ENCODE results near the gene MYOF. TPM values are rescaled to one million over a fixed set of nuclear protein-coding genes. Genes with fewer than 3 reads are reported as not detected.
"Not testable (repeated sequence)": the region's sequence is repeated elsewhere in the genome, so short reads cannot be mapped to it uniquely, and the experiment has no call there.

MYOF gene
- total RNA-seq, 2 donors from 2014 or later, result 30.6 to 50.2 TPM

- no peak overlapping the region for H3K4me3 Mint-ChIP-seq
- H3K27me3 Mint-ChIP-seq, result peaks cover 6% of the 10 kb centered on the region
- H3K36me3 Mint-ChIP-seq (ENCODE audit: low read depth), result peaks cover 27% of the 10 kb centered on the region
- H3K9me3 Mint-ChIP-seq, result no peaks in the 10 kb centered on the region
- ATAC-seq (replicated peaks), result no peak
- no peaks in the 10 kb centered on the region for H3K4me1 Mint-ChIP-seq
- H3K27ac Mint-ChIP-seq, result no peak overlapping the region
These were observed 148.0 kb downstream of the MYOF start for GRCh38 chr10:93334181-93334580.

- no peaks in the 10 kb centered on the region for H3K9me3 Mint-ChIP-seq
- H3K4me3 Mint-ChIP-seq, result no peak overlapping the region
- H3K27ac Mint-ChIP-seq, result no peak overlapping the region
- no peak for ATAC-seq (replicated peaks)
- H3K27me3 Mint-ChIP-seq, result peaks cover 2% of the 10 kb centered on the region
- H3K36me3 Mint-ChIP-seq (ENCODE audit: low read depth), result peaks cover 27% of the 10 kb centered on the region
- H3K4me1 Mint-ChIP-seq, result no peaks in the 10 kb centered on the region
These were observed 148.7 kb downstream of the MYOF start for GRCh38 chr10:93333278-93333978.

DNA sequence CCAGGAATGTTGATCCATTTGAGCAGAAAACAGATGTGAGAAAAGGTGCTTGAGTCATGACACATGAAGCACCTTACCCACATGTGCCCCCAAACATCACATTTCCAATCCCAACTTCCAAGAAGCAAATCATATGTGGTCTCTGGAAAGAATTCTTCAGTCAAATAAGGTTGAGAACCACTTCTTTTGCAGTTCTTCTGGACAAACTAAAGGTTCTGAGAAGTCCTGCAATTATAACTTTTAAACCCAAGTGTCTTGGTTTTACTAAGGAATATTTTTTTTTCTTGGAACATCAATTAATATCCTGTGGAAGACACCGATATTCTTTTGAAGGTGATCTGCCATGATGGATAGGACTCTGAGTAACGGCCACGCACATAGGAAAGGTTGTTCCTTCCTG, 151.3 kb downstream of the MYOF start:
- H3K36me3 Mint-ChIP-seq (ENCODE audit: low read depth), result peaks cover 25% of the 10 kb centered on the region
- no peak overlapping the region for H3K4me3 Mint-ChIP-seq
- ATAC-seq (replicated peaks), result no peak
- peaks cover 4% of the 10 kb centered on the region for H3K27me3 Mint-ChIP-seq
- H3K27ac Mint-ChIP-seq, result no peak overlapping the region
- H3K9me3 Mint-ChIP-seq, result no peaks in the 10 kb centered on the region
- H3K4me1 Mint-ChIP-seq, result no peaks in the 10 kb centered on the region

DNA sequence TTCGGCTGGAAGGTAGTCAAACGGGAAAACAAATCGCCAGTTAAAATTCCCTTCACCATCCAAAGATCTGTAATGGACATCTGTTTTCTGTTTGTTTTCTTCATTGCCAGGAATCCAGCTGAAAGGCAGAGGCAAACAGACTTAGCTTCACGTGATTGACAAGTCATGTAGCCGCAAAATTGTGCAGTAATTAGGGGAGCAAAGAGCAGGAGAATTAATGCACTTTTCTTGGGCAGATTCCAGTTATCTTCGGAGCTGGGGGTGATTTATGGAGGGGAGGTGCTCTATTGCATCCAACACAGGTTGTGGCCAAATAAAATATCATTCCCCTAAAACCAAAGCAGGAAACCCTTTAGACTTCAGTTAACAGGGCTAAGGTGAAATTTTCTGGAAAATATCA, 162.2 kb downstream of the MYOF start:
- H3K36me3 Mint-ChIP-seq (ENCODE audit: low read depth), result peaks cover 42% of the 10 kb centered on the region
- H3K4me1 Mint-ChIP-seq, result no peaks in the 10 kb centered on the region
- no peak for ATAC-seq (replicated peaks)
- no peaks in the 10 kb centered on the region for H3K27me3 Mint-ChIP-seq
- no peak overlapping the region for H3K4me3 Mint-ChIP-seq
- H3K27ac Mint-ChIP-seq, result no peak overlapping the region
- no peaks in the 10 kb centered on the region for H3K9me3 Mint-ChIP-seq

- Mint-ChIP-seq H3K27ac (no peak overlapping the region), H3K4me3 (no peak overlapping the region), H3K9me3 (no peaks in the 10 kb centered on the region), H3K4me1 (no peaks in the 10 kb centered on the region), H3K27me3 (no peaks in the 10 kb centered on the region), H3K36me3 (ENCODE audit: low read depth) (peaks cover 37% of the 10 kb centered on the region)
- ATAC-seq (replicated peaks), result no peak
These were observed 163.0 kb downstream of the MYOF start for GRCh38 chr10:93319096-93319495.

DNA sequence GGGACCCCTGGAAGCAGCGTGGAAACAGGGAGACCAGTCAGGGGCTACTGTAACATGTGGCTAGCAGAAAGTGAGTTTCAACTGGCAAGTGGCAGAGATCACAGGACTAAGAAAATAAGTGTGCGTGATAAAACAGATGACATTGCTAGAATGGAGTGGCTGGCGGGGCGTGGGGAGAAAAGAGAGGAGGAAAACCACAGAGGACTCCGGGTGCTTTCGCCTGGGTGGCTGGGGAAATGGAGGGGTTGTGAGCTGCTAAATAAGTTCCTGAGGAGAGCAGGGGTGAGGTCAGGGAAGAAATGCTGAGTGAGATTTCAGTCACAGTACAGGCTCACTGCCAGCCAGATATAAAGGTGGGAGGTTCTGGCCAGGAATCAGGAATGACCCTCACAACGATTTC, 166.9 kb downstream of the MYOF start:
- Mint-ChIP-seq H3K9me3 (no peaks in the 10 kb centered on the region), H3K4me3 (no peak overlapping the region), H3K4me1 (no peaks in the 10 kb centered on the region), H3K36me3 (ENCODE audit: low read depth) (peaks cover 47% of the 10 kb centered on the region), H3K27me3 (no peaks in the 10 kb centered on the region), H3K27ac (no peak overlapping the region)
- ATAC-seq (replicated peaks), result no peak

GRCh38 chr10:93314656-93315055, 167.5 kb downstream of the MYOF start:
- H3K9me3 Mint-ChIP-seq; H3K4me3 Mint-ChIP-seq; ATAC-seq (replicated peaks); H3K27ac Mint-ChIP-seq; H3K27me3 Mint-ChIP-seq; H3K4me1 Mint-ChIP-seq: not testable (repeated sequence)
- peaks cover 48% of the 10 kb centered on the region for H3K36me3 Mint-ChIP-seq (ENCODE audit: low read depth)

- ATAC-seq (replicated peaks), result no peak
- no peaks in the 10 kb centered on the region for H3K9me3 Mint-ChIP-seq
- no peaks in the 10 kb centered on the region for H3K4me1 Mint-ChIP-seq
- H3K4me3 Mint-ChIP-seq, result no peak overlapping the region
- peaks cover 5% of the 10 kb centered on the region for H3K27me3 Mint-ChIP-seq
- peaks cover 50% of the 10 kb centered on the region for H3K36me3 Mint-ChIP-seq (ENCODE audit: low read depth)
- H3K27ac Mint-ChIP-seq, result no peak overlapping the region
These were observed 168.3 kb downstream of the MYOF start for GRCh38 chr10:93313798-93314197.

- Mint-ChIP-seq H3K4me3 (no peak overlapping the region), H3K27me3 (peaks cover 9% of the 10 kb centered on the region), H3K9me3 (no peaks in the 10 kb centered on the region), H3K27ac (no peak overlapping the region), H3K36me3 (ENCODE audit: low read depth) (peaks cover 30% of the 10 kb centered on the region), H3K4me1 (no peaks in the 10 kb centered on the region)
- no peak for ATAC-seq (replicated peaks)
These were observed 173.1 kb downstream of the MYOF start for GRCh38 chr10:93309062-93309461.

DNA sequence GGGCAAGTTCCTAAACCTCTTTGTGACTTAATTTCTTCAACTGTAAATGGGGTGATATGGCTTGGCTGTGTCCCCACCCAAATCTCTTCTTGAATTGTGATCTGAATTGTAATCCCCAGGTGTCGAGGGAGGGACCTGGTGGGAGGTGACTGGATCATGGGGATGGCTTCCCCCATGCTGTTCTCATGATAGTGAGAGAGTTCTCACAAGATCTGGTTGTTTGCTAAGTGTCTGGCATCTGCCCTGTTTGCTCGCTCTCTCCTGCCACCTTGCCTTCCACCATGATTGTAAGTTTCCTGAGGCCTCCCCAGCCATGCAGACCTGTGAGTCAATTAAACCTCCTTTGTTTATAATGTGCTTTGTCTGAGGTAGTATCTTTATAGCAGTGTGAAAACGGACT, 177.0 kb downstream of the MYOF start:
- no peaks in the 10 kb centered on the region for H3K9me3 Mint-ChIP-seq
- H3K27me3 Mint-ChIP-seq, result peaks cover 9% of the 10 kb centered on the region
- H3K4me1 Mint-ChIP-seq, result no peaks in the 10 kb centered on the region
- no peak overlapping the region for H3K27ac Mint-ChIP-seq
- no peak for ATAC-seq (replicated peaks)
- H3K36me3 Mint-ChIP-seq (ENCODE audit: low read depth), result peaks cover 13% of the 10 kb centered on the region
- H3K4me3 Mint-ChIP-seq, result no peak overlapping the region

GRCh38 chr10:93300981-93301380, 181.2 kb downstream of the MYOF start:
- ATAC-seq (replicated peaks), result no peak
- no peak overlapping the region for H3K27ac Mint-ChIP-seq
- peaks cover 7% of the 10 kb centered on the region for H3K27me3 Mint-ChIP-seq
- no peak overlapping the region for H3K4me3 Mint-ChIP-seq
- H3K36me3 Mint-ChIP-seq (ENCODE audit: low read depth), result no peaks in the 10 kb centered on the region
- no peaks in the 10 kb centered on the region for H3K4me1 Mint-ChIP-seq
- no peaks in the 10 kb centered on the region for H3K9me3 Mint-ChIP-seq

DNA sequence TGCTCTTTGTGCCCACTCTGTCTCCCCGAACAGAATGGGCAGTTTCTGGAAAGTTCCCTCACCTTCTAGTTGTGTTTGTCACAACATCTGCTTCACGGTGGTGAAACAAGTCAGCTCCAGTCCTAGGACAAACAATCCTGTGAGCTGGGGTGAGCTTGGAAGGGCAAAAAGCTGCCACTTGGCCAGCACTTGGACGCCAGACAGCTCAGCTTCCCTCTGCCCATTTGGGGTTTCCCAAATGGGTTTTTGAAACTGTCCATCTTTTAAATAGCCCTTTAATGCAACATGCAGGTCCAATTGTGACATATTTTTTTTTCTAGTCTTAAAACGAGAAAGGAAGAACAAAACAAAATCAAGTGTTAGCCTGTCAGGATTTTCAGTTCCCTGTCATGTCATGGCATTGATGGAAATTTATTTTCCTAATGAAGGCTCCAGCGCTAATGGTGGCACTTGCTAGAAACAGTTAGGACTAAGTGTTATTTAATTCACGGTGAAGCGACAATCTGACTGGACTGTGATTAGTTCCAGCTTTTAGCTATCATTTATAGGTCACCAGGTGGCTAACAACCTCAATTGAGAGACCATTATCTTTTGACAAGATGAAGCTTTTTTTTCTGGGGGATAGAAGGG, 181.7 kb downstream of the MYOF start:
- H3K9me3 Mint-ChIP-seq, result no peaks in the 10 kb centered on the region
- H3K4me3 Mint-ChIP-seq, result no peak overlapping the region
- no peaks in the 10 kb centered on the region for H3K36me3 Mint-ChIP-seq (ENCODE audit: low read depth)
- ATAC-seq (replicated peaks), result no peak
- H3K27me3 Mint-ChIP-seq, result peaks cover 7% of the 10 kb centered on the region
- H3K27ac Mint-ChIP-seq, result no peak overlapping the region
- no peaks in the 10 kb centered on the region for H3K4me1 Mint-ChIP-seq

DNA sequence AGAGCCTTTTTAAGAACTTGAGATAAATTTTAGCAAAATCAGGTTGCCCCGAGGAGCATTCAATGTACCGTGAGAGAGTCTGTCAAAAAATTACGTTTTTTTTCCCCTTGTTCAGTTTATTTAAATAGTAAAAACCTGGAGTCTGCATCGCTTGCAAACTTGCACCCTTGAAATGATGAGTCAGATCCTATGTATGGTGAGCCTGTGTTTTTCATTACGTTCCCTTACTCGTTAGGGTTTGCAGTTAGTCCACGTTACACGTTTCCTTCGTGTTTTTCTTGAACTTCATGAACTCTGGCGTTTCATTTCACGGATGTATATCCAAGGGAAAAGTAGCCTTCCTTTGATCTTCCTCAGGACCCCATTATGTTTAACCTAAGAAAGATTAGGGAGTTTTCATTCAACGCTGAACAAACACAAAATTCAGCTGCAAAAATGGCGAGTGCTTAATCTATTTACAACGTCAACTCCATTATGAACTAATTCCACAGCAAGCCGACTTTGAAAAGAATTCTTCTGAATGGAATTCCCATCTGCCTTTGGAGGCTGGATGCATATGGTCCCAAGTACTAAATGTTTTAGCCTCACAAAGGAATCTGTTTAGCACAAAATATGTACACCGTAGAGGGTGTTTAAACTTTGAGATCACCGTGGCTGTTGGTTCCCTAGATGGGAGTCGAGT, 182.4 kb downstream of the MYOF start:
- Mint-ChIP-seq H3K36me3 (ENCODE audit: low read depth) (no peaks in the 10 kb centered on the region), H3K4me1 (no peaks in the 10 kb centered on the region), H3K27ac (no peak overlapping the region), H3K27me3 (peaks cover 3% of the 10 kb centered on the region), H3K9me3 (no peaks in the 10 kb centered on the region), H3K4me3 (no peak overlapping the region)
- no peak for ATAC-seq (replicated peaks)

- H3K9me3 Mint-ChIP-seq, result no peaks in the 10 kb centered on the region
- no peaks in the 10 kb centered on the region for H3K36me3 Mint-ChIP-seq (ENCODE audit: low read depth)
- H3K27ac Mint-ChIP-seq, result no peak overlapping the region
- H3K4me3 Mint-ChIP-seq, result no peak overlapping the region
- no peak for ATAC-seq (replicated peaks)
- peaks cover 3% of the 10 kb centered on the region for H3K27me3 Mint-ChIP-seq
- no peaks in the 10 kb centered on the region for H3K4me1 Mint-ChIP-seq
These were observed 182.9 kb downstream of the MYOF start for GRCh38 chr10:93299195-93299594.

- H3K36me3 Mint-ChIP-seq (ENCODE audit: low read depth), result no peaks in the 10 kb centered on the region
- H3K27me3 Mint-ChIP-seq, result peaks cover 3% of the 10 kb centered on the region
- H3K4me3 Mint-ChIP-seq, result no peak overlapping the region
- no peaks in the 10 kb centered on the region for H3K4me1 Mint-ChIP-seq
- ATAC-seq (replicated peaks), result no peak
- no peak overlapping the region for H3K27ac Mint-ChIP-seq
- no peaks in the 10 kb centered on the region for H3K9me3 Mint-ChIP-seq
These were observed 186.0 kb downstream of the MYOF start for GRCh38 chr10:93296151-93296550.
